EH (cell line): ENCODE data around the gene MEGF9.
"Not testable (repeated sequence)": the region's sequence is repeated elsewhere in the genome, so short reads cannot be mapped to it uniquely, and the experiment has no call there.

Source experiments
- DNase-seq: peaks from one replicate; pipeline ENCODE4 v3.0.0-alpha.2; 2015; ENCODE audit warnings: low read depth

The MEGF9 gene

GRCh38 chr9:120655005-120655622 is 59.2 kb downstream of the MEGF9 start:
- peak; percentile 34 for DNase-seq

GRCh38 chr9:120654272-120654671 is 60.0 kb downstream of the MEGF9 start:
- DNase-seq: no peak

GRCh38 chr9:120653762-120654161 is 60.5 kb downstream of the MEGF9 start:
- no peak for DNase-seq

GRCh38 chr9:120652934-120653333 is 61.3 kb downstream of the MEGF9 start:
- no peak for DNase-seq

GRCh38 chr9:120650352-120650751 is 63.9 kb downstream of the MEGF9 start:
- DNase-seq: no peak

- DNase-seq: no peak
Observed at GRCh38 chr9:120648581-120649197, 65.6 kb downstream of the MEGF9 start.

- no peak for DNase-seq
Observed at GRCh38 chr9:120646948-120647347, 67.3 kb downstream of the MEGF9 start.

GRCh38 chr9:120645760-120646159 is 68.5 kb downstream of the MEGF9 start:
- DNase-seq: no peak

- no peak for DNase-seq
Observed at GRCh38 chr9:120643061-120643460, 71.2 kb downstream of the MEGF9 start.

GRCh38 chr9:120642129-120642770 is 72.0 kb downstream of the MEGF9 start:
- DNase-seq: peak; percentile 8

GRCh38 chr9:120640874-120641273 is 73.4 kb downstream of the MEGF9 start:
- DNase-seq: not testable (repeated sequence)

GRCh38 chr9:120640380-120640779 is 73.9 kb downstream of the MEGF9 start:
- DNase-seq: no peak

- no peak for DNase-seq
Observed at GRCh38 chr9:120637919-120638318, 76.4 kb downstream of the MEGF9 start.

- no peak for DNase-seq
Observed at GRCh38 chr9:120636194-120636957, 77.9 kb downstream of the MEGF9 start.

- DNase-seq: no peak
Observed at GRCh38 chr9:120635011-120635410, 79.3 kb downstream of the MEGF9 start.

GRCh38 chr9:120630333-120630732 is 83.9 kb downstream of the MEGF9 start:
- DNase-seq: no peak

GRCh38 chr9:120628925-120629497 is 85.3 kb downstream of the MEGF9 start:
- DNase-seq: peak; percentile 54

GRCh38 chr9:120628207-120628924 is 85.9 kb downstream of the MEGF9 start:
- no peak for DNase-seq

GRCh38 chr9:120627073-120627472 is 87.2 kb downstream of the MEGF9 start:
- no peak for DNase-seq

GRCh38 chr9:120626512-120626911 is 87.8 kb downstream of the MEGF9 start:
- DNase-seq: no peak

GRCh38 chr9:120625222-120625621 is 89.0 kb downstream of the MEGF9 start:
- DNase-seq: peak; percentile 38

GRCh38 chr9:120622790-120623189 is 91.5 kb downstream of the MEGF9 start:
- DNase-seq: no peak
